ENCODE measurements around the gene CD8A. TPM values are rescaled to one million over a fixed set of nuclear protein-coding genes. Genes with fewer than 3 reads are reported as not detected.
"Not testable (repeated sequence)": the region's sequence is repeated elsewhere in the genome, so short reads cannot be mapped to it uniquely, and the experiment has no call there.

CD8A gene
- polyA plus RNA-seq, 3 donors = 0.03 to 1.1 (median 0.88) TPM

- H3K79me2 ChIP-seq (ENCODE audit: insufficient read depth, low read length) = peaks cover 11% of the 10 kb centered on the region
- H3K4me1 ChIP-seq (ENCODE audit: control insufficient read depth in 1 of 2, insufficient read depth in 2 of 2, low read length in 2 of 2); H3K27me3 Mint-ChIP-seq (ENCODE audit: low read depth in 3 of 3); H3K27ac ChIP-seq (ENCODE audit: low read depth in 1 of 2, low read length in 2 of 2); H3K36me3 Mint-ChIP-seq; H3K9ac ChIP-seq (ENCODE audit: insufficient read depth, low read length, poor library complexity, severe bottlenecking); intact Hi-C loops (cut with micrococcal nuclease); H3K36me3 ChIP-seq (replicated peaks in 1 of 2; ENCODE audit: control insufficient read depth in 1 of 2, insufficient read depth in 2 of 2, low read length in 2 of 2); H3K9me3 Mint-ChIP-seq; H3K4me2 ChIP-seq (replicated peaks; ENCODE audit: extremely low read depth, low read length, poor library complexity, severe bottlenecking); H2AFZ ChIP-seq (ENCODE audit: insufficient read depth, low read depth, low read length, poor library complexity, severe bottlenecking); H3K4me3 ChIP-seq (replicated peaks in 1 of 3; ENCODE audit: low read depth in 2 of 3, low read length in 3 of 3); H3K4me3 Mint-ChIP-seq; DNase-seq; H4K20me1 ChIP-seq (ENCODE audit: insufficient read depth, low read length); H3K9me3 ChIP-seq (replicated peaks in 1 of 2; ENCODE audit: control insufficient read depth in 1 of 2, insufficient read depth in 1 of 2, low read length in 2 of 2); H3K4me1 Mint-ChIP-seq; H3K27me3 ChIP-seq (ENCODE audit: control insufficient read depth in 2 of 2, insufficient read depth in 2 of 2, low read length in 2 of 2); H3K27ac Mint-ChIP-seq: not testable (repeated sequence)
- no CpG with 5 or more reads among the region's 1 CpG for WGBS (ENCODE audit: insufficient coverage)
Observed at GRCh38 chr2:86734896-86735295, 55.8 kb downstream of the CD8A start.

Other genes with a start within 250 kb of the CD8A start
- gene CHMP3, start 227.5 kb downstream of the CD8A start, polyA plus RNA-seq = 100 to 1,000 TPM in 1 of 3 donors, 10 to 100 TPM in 2; 45.4 to 115 (median 99.4) TPM
- gene RNF103, start 167.0 kb downstream of the CD8A start, polyA plus RNA-seq = 10 to 100 TPM in 1 of 3 donors, 1 to 10 TPM in 2; 1.0 to 31.9 (median 2.2) TPM
- gene RMND5A, start 70.6 kb downstream of the CD8A start, polyA plus RNA-seq = 10 to 100 TPM; 18.5 to 20.3 (median 18.9) TPM
- gene CD8B, start 71.0 kb upstream of the CD8A start, polyA plus RNA-seq = 1 to 10 TPM in 2 of 3 donors, not detected in 1; 1.5 to 1.6 TPM
- gene RGPD1, start 151.2 kb upstream of the CD8A start, polyA plus RNA-seq = under 1 TPM; 0.04 to 0.09 (median 0.08) TPM
- 1 to 10 TPM in 1 of 3 donors, under 1 TPM in 1, not detected in 1; 0.42 to 5.4 TPM for gene PLGLB1, start 230.9 kb upstream of the CD8A start, polyA plus RNA-seq